Heart right ventricle (tissue), 16 donors: ENCODE results near the gene PHOSPHO1. TPM values are rescaled to one million over a fixed set of nuclear protein-coding genes. Genes with fewer than 3 reads are reported as not detected.
A peak's percentile ranks its signal among the peaks of the same experiment; 100 is the strongest.

Experiments
- ATAC-seq, 8 donors: fragments of 200-7000 bp; cut with Tn5 transposase; one replicate each; pipeline ENCODE4 v1.9.1; 2020; ENCODE audit warnings: mild to moderate bottlenecking in 8 of 8, moderate library complexity in 8 of 8, moderate number of reproducible peaks in 1 of 8
- DNase-seq, 2 donors: peaks; one replicate each; pipeline ENCODE4 v3.0.0-alpha.2; 2020
- H3K27ac ChIP-seq, 10 donors: fragments of 200-600 bp; sonication (generic) in 2 of 10; one replicate each; pipeline versions ENCODE4 v1.5.0 to v1.8.0; 2020 to 2022; ENCODE audit warnings: mild to moderate bottlenecking in 3 of 10
- H3K27me3 ChIP-seq, 7 donors: fragments of 200-600 bp; one replicate each; pipeline ENCODE4 v1.8.0; 2021 to 2022; ENCODE audit warnings: mild to moderate bottlenecking in 2 of 7
- H3K36me3 ChIP-seq, 9 donors: fragments of 200-600 bp; sonication (generic) in 1 of 9; one replicate each; pipeline versions ENCODE4 v1.5.0 to v1.8.0; 2020 to 2022; ENCODE audit warnings: mild to moderate bottlenecking in 2 of 9
- H3K4me1 ChIP-seq, 9 donors: fragments of 200-600 bp; sonication (generic) in 1 of 9; one replicate each; pipeline versions ENCODE4 v1.5.0 to v1.8.0; 2020 to 2022; ENCODE audit warnings: mild to moderate bottlenecking in 4 of 9
- H3K4me3 ChIP-seq, 10 donors: fragments of 200-600 bp; sonication (generic) in 2 of 10; one replicate each; pipeline versions ENCODE4 v1.5.0 to v1.8.0; 2020 to 2022; ENCODE audit warnings: mild to moderate bottlenecking in 7 of 10, moderate library complexity in 2 of 10
- H3K9me3 ChIP-seq, 11 donors: fragments of 200-600 bp in 10 of 11; sonication (generic) in 2 of 11; one replicate each; pipeline versions ENCODE4 v1.5.0 to v1.8.0; 2013 to 2022; ENCODE audit warnings: mild to moderate bottlenecking in 2 of 11, control low read depth in 1 of 11, moderate library complexity in 1 of 11
- WGBS, 2 donors: extraction: QIAGEN DNeasy Blood & Tissue Kit; methylation state at CpG; one replicate each; pipeline ENCODE4 v1.1.7; 2013; ENCODE audit warnings: inconsistent platforms in 1 of 2; 5-methylcytosine and 5-hydroxymethylcytosine counted together
- intact Hi-C, 10 donors: fragments of 100-400 bp; cut with DNase I; formaldehyde crosslinking; loops; one replicate each; pipeline versions ENCODE4 v1.11.1 to v1.14.2; 2022
- polyA plus RNA-seq, 2 donors: library from polyadenylated mRNA; stranded (reverse); fragments of 200-250 nt; gene quantifications; one replicate each; pipeline ENCODE4 v1.2.3, GENCODE V29; 2013
- total RNA-seq, 10 donors: library from RNA; stranded (reverse); fragmentation: NEBNext Ultra II Directional in 3 of 10; extraction: Animal tissue kit (Norgen Biotek cat#: 25700) in 3 of 10; gene quantifications; one replicate each; pipeline versions ENCODE4 v1.2.1 to v1.2.4, GENCODE V29; 2021 to 2023
- TF ChIP-seq, protein P1 (sequence below), 9 donors: fragments of 200-600 bp; sonication (generic) in 2 of 9; IDR thresholded peaks; one replicate each; pipeline versions ENCODE4 v1.5.0 to v1.8.0; 2021 to 2022; ENCODE audit warnings: antibody characterized with exemption in 9 of 9, mild to moderate bottlenecking in 5 of 9, moderate library complexity in 1 of 9
- donor health status: Arrhythmogenic right ventricular cardiomyopathy.
- donor health status: ischemic (EF 13 %, LVEDD 7.1; RV severe dilation, severe dysfunction).
- donor health status: healthy with polysubstance abuse.
- donor health status: DM: no; HTN: yes; CAD: no.
- donor health status: DM: no; HTN: no; CAD: no.
- donor health status: ischemic (EF 25% LVEDD 6.9; RV normal size, moderate dysfunction).
- donor health status: ischemic (EF 25% LVEDD 5.7; RV mildly dilated, moderate dysfunction).
- donor health status: healthy.
- donor health status: DM: yes; HTN: yes; CAD: no.
- donor health status: Ischemic cardiomyopathy.
- donor health status: ischemic (EF 35%, LVEDD 5.7; RV mildly dilated, moderate dysfunction).
- donor health status: nonischemic (EF 11% LVEDD 7.7; RV severe dilation, severe dysfunction).
- donor health status: DM: yes; HTN: yes; CAD: no.
- donor health status: PGD.
- donor health status: ischemic (EF 29% LVEDD 5.4; RV normal size, mild dysfunction).
- donor health status: nonischemic (EF 23%, LVEDD 6.1; RV moderate dilation, normal function).

PHOSPHO1 gene
- total and polyA plus RNA-seq, 12 donors: 0.14 to 1.9 (median 0.52) TPM

DNA sequence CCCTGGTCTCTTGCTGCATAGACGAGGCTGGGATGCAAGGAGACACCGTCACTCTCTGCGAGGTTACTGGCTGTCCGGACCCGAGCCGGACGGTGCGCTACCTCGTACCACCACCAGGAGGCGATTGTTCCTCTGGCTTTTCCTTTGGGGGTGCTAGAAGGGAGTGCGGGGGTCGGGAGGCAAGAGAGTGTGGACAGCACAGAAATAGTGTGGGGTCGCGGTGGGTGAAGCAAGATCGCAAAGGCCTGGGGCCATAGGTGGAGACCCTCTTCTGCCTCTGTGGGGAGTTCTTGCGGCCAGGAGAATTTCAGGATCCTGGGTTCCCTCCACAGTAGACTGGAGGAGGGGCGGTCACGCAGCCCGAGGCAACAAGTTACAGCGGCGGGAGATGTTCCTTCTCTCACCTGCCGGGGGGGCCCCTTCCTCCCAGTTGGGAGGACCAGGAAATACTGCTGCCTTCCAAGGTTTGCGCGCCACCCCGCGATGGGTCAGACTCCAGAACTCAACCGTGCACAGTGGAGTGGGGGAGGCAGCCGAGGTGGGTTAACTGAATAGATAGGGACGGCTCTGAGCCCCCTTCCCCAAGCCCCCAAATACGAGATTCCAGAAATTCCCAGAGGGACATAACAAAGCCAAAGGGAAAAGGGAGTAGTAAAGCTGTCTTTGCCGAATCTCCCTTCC is 6.9 kb downstream of the PHOSPHO1 start:
- TF ChIP-seq, protein P1, sequence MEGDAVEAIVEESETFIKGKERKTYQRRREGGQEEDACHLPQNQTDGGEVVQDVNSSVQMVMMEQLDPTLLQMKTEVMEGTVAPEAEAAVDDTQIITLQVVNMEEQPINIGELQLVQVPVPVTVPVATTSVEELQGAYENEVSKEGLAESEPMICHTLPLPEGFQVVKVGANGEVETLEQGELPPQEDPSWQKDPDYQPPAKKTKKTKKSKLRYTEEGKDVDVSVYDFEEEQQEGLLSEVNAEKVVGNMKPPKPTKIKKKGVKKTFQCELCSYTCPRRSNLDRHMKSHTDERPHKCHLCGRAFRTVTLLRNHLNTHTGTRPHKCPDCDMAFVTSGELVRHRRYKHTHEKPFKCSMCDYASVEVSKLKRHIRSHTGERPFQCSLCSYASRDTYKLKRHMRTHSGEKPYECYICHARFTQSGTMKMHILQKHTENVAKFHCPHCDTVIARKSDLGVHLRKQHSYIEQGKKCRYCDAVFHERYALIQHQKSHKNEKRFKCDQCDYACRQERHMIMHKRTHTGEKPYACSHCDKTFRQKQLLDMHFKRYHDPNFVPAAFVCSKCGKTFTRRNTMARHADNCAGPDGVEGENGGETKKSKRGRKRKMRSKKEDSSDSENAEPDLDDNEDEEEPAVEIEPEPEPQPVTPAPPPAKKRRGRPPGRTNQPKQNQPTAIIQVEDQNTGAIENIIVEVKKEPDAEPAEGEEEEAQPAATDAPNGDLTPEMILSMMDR (IDR thresholded peaks at IDR 0.05): peak; percentile 60 to 85 (median 79)
- Histone ChIP-seq H3K27ac (peak overlapping the region in 1 of 10 donors; percentile 4), H3K36me3 (peaks cover 0 to 15% (median 0%) of the 10 kb centered on the region in 9 donors), H3K4me3 (peak overlapping the region in 9 of 10 donors; percentile 6 to 41 (median 34)), H3K27me3 (peaks cover 0 to 75% (median 50%) of the 10 kb centered on the region in 7 donors), H3K9me3 (no peaks in the 10 kb centered on the region), H3K4me1 (peaks cover 2 to 46% (median 27%) of the 10 kb centered on the region in 9 donors)
- intact Hi-C loops: loop anchor here in 7 of 10 donors (5.0 to 10.0 kb wide), 6 partner anchors 41 to 171 kb away; no protein-coding TSS in a partner anchor
- ATAC-seq (peak in 7 of 8 donors; percentile 20 to 70 (median 56)), DNase-seq (peak; percentile 57 to 73)
- 2 to 4% methylated on average over 31 of the region's 31 CpGs for WGBS, 2 donors

DNA sequence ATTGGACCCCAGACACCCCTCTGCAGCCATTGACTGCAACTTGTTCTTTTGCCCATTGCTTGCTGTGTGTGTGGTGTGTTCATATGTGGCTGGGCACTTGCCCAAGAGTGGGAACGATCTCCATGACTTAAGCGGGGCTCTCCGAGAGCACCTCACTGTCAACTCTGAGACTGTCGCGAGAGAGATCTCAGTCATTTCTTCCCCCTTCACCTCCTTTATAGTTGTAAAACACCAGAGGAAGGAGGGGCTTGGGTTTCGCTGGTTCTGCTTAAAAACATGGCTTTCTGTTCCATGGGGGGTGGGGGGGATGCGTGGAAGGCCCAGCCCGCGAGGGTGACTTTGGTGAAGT is 7.4 kb downstream of the PHOSPHO1 start:
- intact Hi-C loops: loop anchor here in 7 of 10 donors (5.0 to 10.0 kb wide), 6 partner anchors 41 to 172 kb away; no protein-coding TSS in a partner anchor
- peak overlapping the region in 1 of 10 donors; percentile 41 for H3K4me3 ChIP-seq
- H3K4me1 ChIP-seq: peaks cover 2 to 51% (median 30%) of the 10 kb centered on the region in 9 donors
- DNase-seq: no peak
- H3K27me3 ChIP-seq: peaks cover 0 to 78% (median 50%) of the 10 kb centered on the region in 7 donors
- TF ChIP-seq, protein P1 (IDR thresholded peaks at IDR 0.05): no peak
- H3K9me3 ChIP-seq: no peaks in the 10 kb centered on the region
- no peak for ATAC-seq
- peaks cover 0 to 15% (median 0%) of the 10 kb centered on the region in 9 donors for H3K36me3 ChIP-seq
- 22 to 29% methylated on average over 9 of the region's 9 CpGs for WGBS, 2 donors
- H3K27ac ChIP-seq: no peak overlapping the region

DNA sequence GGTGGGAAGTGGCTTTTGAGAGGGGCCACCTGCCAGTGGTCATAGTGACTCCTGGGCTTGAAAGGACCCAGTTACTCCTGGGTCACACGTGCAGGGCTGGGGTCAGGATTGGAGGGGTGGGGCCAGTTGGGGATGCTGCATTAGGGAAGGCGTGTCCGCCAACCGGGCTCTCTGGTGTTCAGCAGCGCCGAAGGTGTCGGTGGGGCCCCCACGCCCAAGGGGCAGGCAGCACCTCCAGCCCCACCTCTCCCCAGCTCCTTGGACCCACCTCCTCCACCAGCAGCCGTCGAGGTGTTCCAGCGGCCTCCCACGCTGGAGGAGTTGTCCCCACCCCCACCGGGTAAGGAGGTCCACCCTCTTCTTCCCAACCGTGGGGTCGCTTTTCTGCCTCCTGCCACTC is 10.6 kb downstream of the PHOSPHO1 start:
- Histone ChIP-seq H3K27me3 (peaks cover 0 to 67% (median 43%) of the 10 kb centered on the region in 7 donors), H3K4me3 (no peak overlapping the region), H3K36me3 (peaks cover 0 to 16% (median 0%) of the 10 kb centered on the region in 9 donors), H3K4me1 (peaks cover 5 to 74% (median 49%) of the 10 kb centered on the region in 9 donors), H3K27ac (peak overlapping the region in 1 of 10 donors; percentile 88), H3K9me3 (no peaks in the 10 kb centered on the region)
- 74 to 76% methylated on average over 15 of the region's 15 CpGs for WGBS, 2 donors
- no peak for ATAC-seq
- TF ChIP-seq, protein P1 (IDR thresholded peaks at IDR 0.05): no peak
- DNase-seq: no peak
- intact Hi-C loops: loop anchor here in 7 of 10 donors (5.0 to 10.0 kb wide), 6 partner anchors 38 to 175 kb away; no protein-coding TSS in a partner anchor

DNA sequence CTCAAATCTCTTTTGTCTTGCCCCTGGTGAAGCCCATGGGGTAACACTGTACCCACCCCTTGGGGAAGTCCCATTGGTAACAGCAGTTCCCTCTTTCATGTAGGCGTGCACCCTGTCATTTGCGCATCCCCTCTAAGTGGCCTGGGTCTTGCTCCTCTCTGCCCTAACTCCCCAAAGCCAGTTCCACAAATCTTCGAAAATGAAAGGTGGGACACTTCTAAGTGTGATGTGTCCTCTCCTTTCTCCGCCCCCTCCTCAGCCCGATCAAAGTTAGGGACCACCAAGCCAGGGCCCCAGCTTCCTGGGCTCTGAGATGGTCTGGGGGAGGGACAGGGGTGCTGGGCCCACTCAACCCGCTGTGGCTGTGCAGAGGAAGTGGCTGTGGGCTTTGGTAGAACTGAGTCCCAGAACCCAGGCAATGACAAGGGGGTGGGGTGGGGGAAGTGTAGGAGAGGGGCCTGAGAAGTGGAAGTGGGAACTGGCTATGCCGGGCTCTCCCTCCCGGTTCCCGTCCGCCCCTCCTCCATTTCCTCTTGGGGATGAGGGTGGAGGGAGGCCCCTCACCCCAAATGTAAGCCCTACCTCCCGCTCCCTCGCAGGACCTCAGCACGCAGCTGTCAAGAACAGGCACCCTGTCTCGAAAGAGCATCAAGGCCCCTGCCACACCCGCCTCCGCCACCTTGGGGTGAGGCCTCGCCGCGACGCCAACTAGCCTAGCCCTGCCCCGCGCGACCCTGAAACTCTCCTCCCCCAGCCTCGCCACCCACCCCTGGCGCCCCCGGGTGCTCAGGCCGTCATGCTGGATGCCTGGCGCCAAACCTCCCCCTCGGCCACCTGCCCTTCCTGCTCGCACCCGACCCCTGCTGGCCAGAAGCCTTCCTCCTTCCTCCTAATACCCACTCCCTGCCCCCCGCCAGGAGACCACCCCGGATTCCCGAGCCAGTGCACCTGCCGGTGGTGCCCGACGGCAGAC is 11.4 kb downstream of the PHOSPHO1 start:
- peaks cover 0 to 60% (median 35%) of the 10 kb centered on the region in 7 donors for H3K27me3 ChIP-seq
- peaks cover 4 to 74% (median 49%) of the 10 kb centered on the region in 9 donors for H3K4me1 ChIP-seq
- peak overlapping the region in 1 of 10 donors; percentile 27 for H3K4me3 ChIP-seq
- peaks cover 0 to 16% (median 0%) of the 10 kb centered on the region in 9 donors for H3K36me3 ChIP-seq
- WGBS, 2 donors: 43 to 59% methylated on average over 36 to 37 of the region's 37 CpGs
- TF ChIP-seq, protein P1 (IDR thresholded peaks at IDR 0.05): peak in 3 of 9 donors; percentile 7 to 26 (median 16)
- ATAC-seq (peak in 3 of 8 donors; percentile 7 to 35 (median 7)), DNase-seq (peak in 1 of 2 donors; percentile 43)
- no peaks in the 10 kb centered on the region for H3K9me3 ChIP-seq
- H3K27ac ChIP-seq: peak overlapping the region in 4 of 10 donors; percentile 15 to 88 (median 58)
- intact Hi-C loops: no loop called here
